GM12875 (cell line): ENCODE measurements around the gene FAM210A.

Experiments
- H3K4me3 ChIP-seq: one replicate; pipeline ENCODE4 v1.5.1; 2011; ENCODE audit warnings: low read depth, low read length, control low read depth
- CTCF ChIP-seq: IDR thresholded peaks from 2 replicates; pipeline ENCODE4 v1.5.1; 2011; ENCODE audit warnings: low read depth, mild to moderate bottlenecking, control low read depth, inconsistent platforms, low read length, moderate library complexity, borderline replicate concordance; ENCODE audit not compliant: insufficient read depth

FAM210A gene

GRCh38 chr18:13618760-13619438 is 107.5 kb downstream of the FAM210A start:
- no peak for TF ChIP-seq CTCF

GRCh38 chr18:13617826-13618515 is 108.4 kb downstream of the FAM210A start:
- no peak overlapping the region for H3K4me3 ChIP-seq
- TF ChIP-seq CTCF: no peak

More at GRCh38 chr18:13618760-13619438, 107.5 kb downstream of the FAM210A start:
- H3K4me3 ChIP-seq: no peak overlapping the region

- no peak overlapping the region for H3K4me3 ChIP-seq
- TF ChIP-seq CTCF: no peak
Observed at GRCh38 chr18:13616525-13617035, 109.8 kb downstream of the FAM210A start.

GRCh38 chr18:13616041-13616440 is 110.3 kb downstream of the FAM210A start:
- H3K4me3 ChIP-seq: no peak overlapping the region
- no peak for TF ChIP-seq CTCF

GRCh38 chr18:13615432-13615861 is 110.9 kb downstream of the FAM210A start:
- H3K4me3 ChIP-seq: no peak overlapping the region
- no peak for TF ChIP-seq CTCF

- TF ChIP-seq CTCF: no peak
- no peak overlapping the region for H3K4me3 ChIP-seq
Observed at GRCh38 chr18:13614641-13615288, 111.6 kb downstream of the FAM210A start.
